GM19240 (cell line): ENCODE results near the gene UBE3D.

Source experiments
- DNase-seq: peaks from one replicate; pipeline ENCODE4 v3.0.0; 2011; ENCODE audit warnings: low spot score; ENCODE audit not compliant: insufficient read length

Gene UBE3D

GRCh38 chr6:83065511-83066192, at the start of gene UBE3D:
UBE3D (minus strand) TSS chr6:83065841; CDS start chr6:83065718, 123 bp downstream.
- peak; percentile 48 for DNase-seq

GRCh38 chr6:83114164-83114563, 48.5 kb upstream of the UBE3D start:
- DNase-seq, result no peak

GRCh38 chr6:83113258-83113657, 47.6 kb upstream of the UBE3D start:
- DNase-seq, result no peak

GRCh38 chr6:83108378-83108777, 42.7 kb upstream of the UBE3D start:
- no peak for DNase-seq

GRCh38 chr6:83098589-83098988, 32.9 kb upstream of the UBE3D start:
- DNase-seq, result no peak

GRCh38 chr6:83097675-83098074, 32.0 kb upstream of the UBE3D start:
- no peak for DNase-seq

GRCh38 chr6:83097204-83097603, 31.6 kb upstream of the UBE3D start:
- DNase-seq, result no peak

GRCh38 chr6:83096791-83097190, 31.1 kb upstream of the UBE3D start:
- DNase-seq, result no peak

GRCh38 chr6:83092756-83093399, 27.2 kb upstream of the UBE3D start:
- DNase-seq, result no peak

GRCh38 chr6:83086751-83087150, 21.1 kb upstream of the UBE3D start:
- peak; percentile 27 for DNase-seq

- DNase-seq, result no peak
Observed at GRCh38 chr6:83083476-83083875, 17.8 kb upstream of the UBE3D start.

GRCh38 chr6:83073615-83074014, 8.0 kb upstream of the UBE3D start:
- DNase-seq, result no peak

GRCh38 chr6:83072726-83073125, 7.1 kb upstream of the UBE3D start:
- no peak for DNase-seq

GRCh38 chr6:83071707-83072106, 6.1 kb upstream of the UBE3D start:
- DNase-seq, result no peak

GRCh38 chr6:83071023-83071422, 5.4 kb upstream of the UBE3D start:
- no peak for DNase-seq

- DNase-seq, result no peak
Observed at GRCh38 chr6:83069633-83070032, 4.0 kb upstream of the UBE3D start.

- DNase-seq, result no peak
Observed at GRCh38 chr6:83068616-83069015, 3.0 kb upstream of the UBE3D start.

GRCh38 chr6:83067448-83068439, 2.1 kb upstream of the UBE3D start, which contains the start of gene DOP1A:
DOP1A (plus strand) TSS chr6:83067671; CDS start chr6:83096978, 29,307 bp downstream.
- DNase-seq, result peak; percentile 41

GRCh38 chr6:83062225-83062624, 3.4 kb downstream of the UBE3D start:
- no peak for DNase-seq

- DNase-seq, result no peak
Observed at GRCh38 chr6:83061190-83061589, 4.5 kb downstream of the UBE3D start.

- DNase-seq, result peak; percentile 5
Observed at GRCh38 chr6:83057705-83058321, 7.8 kb downstream of the UBE3D start.
